Measurements from ENCODE around the gene ZNF124.

- TF ChIP-seq POLR2A (IDR thresholded peaks at IDR 0.05) (no peak), CTCF (IDR thresholded peaks at IDR 0.05) (no peak)
Measured at GRCh38 chr1:247118946-247119446, 52.8 kb downstream of the ZNF124 start.

All from uterus (tissue), 2 donors.